Mesenchymal stem cell (in vitro differentiated cells and primary cell): ENCODE results near the gene SLC5A10.
A peak's percentile ranks its signal among the peaks of the same experiment; 100 is the strongest.

Experiments
- DNase-seq: peaks from one replicate; pipeline ENCODE4 v3.0.0-alpha.2; 2013
- H2AFZ ChIP-seq: one replicate; pipeline ENCODE4 v1.6.1; 2013; ENCODE audit warnings: low read depth, mild to moderate bottlenecking, control low read depth, inconsistent platforms, low read length, moderate library complexity
- H2AK5ac ChIP-seq: 2 replicates; pipeline ENCODE4 v1.6.1; 2013; ENCODE audit warnings: low read length, moderate library complexity, mild to moderate bottlenecking, inconsistent platforms; ENCODE audit not compliant: severe bottlenecking
- H2BK120ac ChIP-seq: one replicate; pipeline ENCODE4 v1.6.1; 2013; ENCODE audit warnings: low read depth, mild to moderate bottlenecking, inconsistent platforms, low read length, moderate library complexity
- H2BK12ac ChIP-seq, 2 experiments: one replicate each; pipeline ENCODE4 v1.6.1; 2013; ENCODE audit warnings: inconsistent platforms in 2 of 2, low read length in 2 of 2, mild to moderate bottlenecking in 2 of 2, moderate library complexity in 2 of 2, control low read depth in 1 of 2
- H2BK15ac ChIP-seq: one replicate; pipeline ENCODE4 v1.6.1; 2013; ENCODE audit warnings: mild to moderate bottlenecking, low read depth, inconsistent platforms; ENCODE audit not compliant: poor library complexity, severe bottlenecking
- H2BK5ac ChIP-seq: 2 replicates; pipeline ENCODE4 v1.6.1; 2013; ENCODE audit warnings: low read depth, mild to moderate bottlenecking, low read length, control low read depth, inconsistent platforms; ENCODE audit not compliant: poor library complexity, severe bottlenecking
- H3K14ac ChIP-seq, 2 experiments: one replicate each; pipeline ENCODE4 v1.6.1; 2013; ENCODE audit warnings: inconsistent platforms in 2 of 2, low read length in 2 of 2, control low read depth in 1 of 2, mild to moderate bottlenecking in 1 of 2, moderate library complexity in 1 of 2
- H3K18ac ChIP-seq, 2 experiments: one replicate each; pipeline ENCODE4 v1.6.1; 2013; ENCODE audit warnings: inconsistent platforms in 2 of 2, low read length in 2 of 2, control low read depth in 1 of 2, low read depth in 1 of 2, mild to moderate bottlenecking in 1 of 2
- H3K23ac ChIP-seq, 2 experiments: one replicate each; pipeline ENCODE4 v1.6.1; 2013; ENCODE audit warnings: inconsistent platforms in 2 of 2, low read length in 2 of 2, mild to moderate bottlenecking in 2 of 2, moderate library complexity in 2 of 2, control low read depth in 1 of 2
- H3K27ac ChIP-seq: 2 replicates; pipeline ENCODE4 v1.5.1; 2013; ENCODE audit warnings: mild to moderate bottlenecking, moderate library complexity, low read length, control low read depth, inconsistent platforms; ENCODE audit not compliant: poor library complexity, severe bottlenecking
- H3K27me3 ChIP-seq, 2 experiments: 2 replicates each; pipeline versions ENCODE4 v1.6.1 to v1.7.0; 2013; ENCODE audit warnings: low read length in 2 of 2, mild to moderate bottlenecking in 2 of 2, moderate library complexity in 2 of 2, control low read depth in 1 of 2, inconsistent platforms in 1 of 2; ENCODE audit not compliant: control insufficient read depth in 1 of 2, insufficient read depth in 1 of 2
- H3K36me3 ChIP-seq, 2 experiments: 2 replicates each; pipeline versions ENCODE4 v1.6.1 to v1.7.0; 2013; ENCODE audit warnings: low read length in 2 of 2, control low read depth in 1 of 2, inconsistent platforms in 1 of 2, low read depth in 1 of 2, mild to moderate bottlenecking in 1 of 2; ENCODE audit not compliant: insufficient read depth in 2 of 2, control insufficient read depth in 1 of 2
- H3K4ac ChIP-seq, 2 experiments: one replicate each; pipeline ENCODE4 v1.6.1; 2013; ENCODE audit warnings: inconsistent platforms in 2 of 2, low read length in 2 of 2, mild to moderate bottlenecking in 2 of 2, moderate library complexity in 2 of 2, control low read depth in 1 of 2, low read depth in 1 of 2
- H3K4me1 ChIP-seq: 2 replicates; pipeline ENCODE4 v1.6.1; 2013; ENCODE audit warnings: low read depth, low read length, control low read depth; ENCODE audit not compliant: control insufficient read depth, insufficient read depth
- H3K4me2 ChIP-seq: 2 replicates; pipeline ENCODE4 v1.6.1; 2013; ENCODE audit warnings: low read length, mild to moderate bottlenecking, inconsistent platforms; ENCODE audit not compliant: poor library complexity, severe bottlenecking
- H3K4me3 ChIP-seq, 2 experiments: 2 replicates each; pipeline versions ENCODE4 v1.5.1 to v1.7.0; 2013; ENCODE audit warnings: low read length in 2 of 2, mild to moderate bottlenecking in 2 of 2, control low read depth in 1 of 2, low read depth in 1 of 2; ENCODE audit not compliant: insufficient read depth in 1 of 2
- H3K79me1 ChIP-seq: replicated peaks from 2 replicates; pipeline ENCODE4 v1.6.1; 2013; ENCODE audit warnings: mild to moderate bottlenecking, control low read depth, low read length, inconsistent platforms; ENCODE audit not compliant: poor library complexity, severe bottlenecking
- H3K9ac ChIP-seq: 2 replicates; pipeline ENCODE4 v1.7.0; 2013; ENCODE audit warnings: mild to moderate bottlenecking, low read length, moderate library complexity
- H3K9me3 ChIP-seq: 2 replicates; pipeline ENCODE4 v1.7.0; 2013; ENCODE audit warnings: mild to moderate bottlenecking, low read length; ENCODE audit not compliant: control insufficient read depth
- H4K8ac ChIP-seq: one replicate; pipeline ENCODE4 v1.6.1; 2013; ENCODE audit warnings: inconsistent platforms, mild to moderate bottlenecking, low read length, moderate library complexity
- H4K91ac ChIP-seq: one replicate; pipeline ENCODE4 v1.6.1; 2013; ENCODE audit warnings: mild to moderate bottlenecking, low read length, inconsistent platforms
- WGBS: methylation state at CpG from one replicate; pipeline ENCODE4 v1.1.7; 2013; ENCODE audit warnings: mixed read lengths; 5-methylcytosine and 5-hydroxymethylcytosine counted together

The SLC5A10 gene

GRCh38 chr17:18990331-18990730, 38.4 kb downstream of the SLC5A10 start:
- H3K18ac ChIP-seq = no peak overlapping the region
- WGBS = 95% methylated on average over 6 of the region's 6 CpGs
- H3K27ac ChIP-seq = no peak overlapping the region
- no peak overlapping the region for H3K4me2 ChIP-seq
- H3K14ac ChIP-seq = peak overlapping the region in 1 of 2 experiments; percentile 30
- no peak overlapping the region for H3K4ac ChIP-seq
- H2BK15ac ChIP-seq = no peak overlapping the region
- no peak overlapping the region for H3K9ac ChIP-seq
- DNase-seq = no peak
- H2BK120ac ChIP-seq = no peak overlapping the region
- no peak overlapping the region for H3K23ac ChIP-seq
- no peak overlapping the region for H4K8ac ChIP-seq
- peaks cover 14 to 57% of the 10 kb centered on the region in 2 experiments for H3K36me3 ChIP-seq
- no peak overlapping the region for H2BK5ac ChIP-seq
- no peak overlapping the region for H2AFZ ChIP-seq
- H3K79me1 ChIP-seq = peaks cover 45% of the 10 kb centered on the region
- no peak overlapping the region for H2BK12ac ChIP-seq
- no peaks in the 10 kb centered on the region for H3K27me3 ChIP-seq
- peaks cover 4% of the 10 kb centered on the region for H3K9me3 ChIP-seq
- H3K4me1 ChIP-seq = peaks cover 8% of the 10 kb centered on the region
- H3K4me3 ChIP-seq = no peak overlapping the region
- H2AK5ac ChIP-seq = no peak overlapping the region
- no peak overlapping the region for H4K91ac ChIP-seq

GRCh38 chr17:18991531-18992315, 39.8 kb downstream of the SLC5A10 start:
- no peak overlapping the region for H3K27ac ChIP-seq
- no peak overlapping the region for H3K9ac ChIP-seq
- H2BK12ac ChIP-seq = no peak overlapping the region
- H4K91ac ChIP-seq = peak overlapping the region; percentile 46
- no peak overlapping the region for H2AK5ac ChIP-seq
- no peak overlapping the region for H3K23ac ChIP-seq
- no peak for DNase-seq
- peaks cover 6% of the 10 kb centered on the region for H3K9me3 ChIP-seq
- no peak overlapping the region for H3K4ac ChIP-seq
- no peak overlapping the region for H2BK120ac ChIP-seq
- H4K8ac ChIP-seq = no peak overlapping the region
- no peak overlapping the region for H3K4me2 ChIP-seq
- peaks cover 46% of the 10 kb centered on the region for H3K79me1 ChIP-seq
- no peak overlapping the region for H2AFZ ChIP-seq
- H3K14ac ChIP-seq = no peak overlapping the region
- H2BK15ac ChIP-seq = no peak overlapping the region
- H3K36me3 ChIP-seq = peaks cover 16 to 52% of the 10 kb centered on the region in 2 experiments
- peaks cover 8% of the 10 kb centered on the region for H3K4me1 ChIP-seq
- no peak overlapping the region for H2BK5ac ChIP-seq
- no peak overlapping the region for H3K4me3 ChIP-seq
- no peaks in the 10 kb centered on the region for H3K27me3 ChIP-seq
- H3K18ac ChIP-seq = no peak overlapping the region
- WGBS = 95% methylated on average over 15 of the region's 20 CpGs

- no peak overlapping the region for H3K4me3 ChIP-seq
- H4K8ac ChIP-seq = no peak overlapping the region
- no peak overlapping the region for H2BK5ac ChIP-seq
- 94% methylated on average over 22 of the region's 22 CpGs for WGBS
- H3K18ac ChIP-seq = no peak overlapping the region
- no peak overlapping the region for H3K4me2 ChIP-seq
- peaks cover 8% of the 10 kb centered on the region for H3K4me1 ChIP-seq
- H3K79me1 ChIP-seq = peaks cover 46% of the 10 kb centered on the region
- H3K9me3 ChIP-seq = peaks cover 6% of the 10 kb centered on the region
- H3K4ac ChIP-seq = no peak overlapping the region
- H2BK15ac ChIP-seq = no peak overlapping the region
- no peak for DNase-seq
- no peak overlapping the region for H2BK120ac ChIP-seq
- no peak overlapping the region for H3K14ac ChIP-seq
- H3K9ac ChIP-seq = no peak overlapping the region
- H3K27me3 ChIP-seq = no peaks in the 10 kb centered on the region
- no peak overlapping the region for H2BK12ac ChIP-seq
- H3K23ac ChIP-seq = no peak overlapping the region
- H2AFZ ChIP-seq = no peak overlapping the region
- peaks cover 16 to 51% of the 10 kb centered on the region in 2 experiments for H3K36me3 ChIP-seq
- H2AK5ac ChIP-seq = no peak overlapping the region
- H4K91ac ChIP-seq = no peak overlapping the region
- no peak overlapping the region for H3K27ac ChIP-seq
Observed at GRCh38 chr17:18992454-18993130, 40.6 kb downstream of the SLC5A10 start.

- peak overlapping the region in 1 of 2 experiments; percentile 8 for H2BK12ac ChIP-seq
- no peak overlapping the region for H3K4ac ChIP-seq
- 82% methylated on average over 16 of the region's 16 CpGs for WGBS
- no peak overlapping the region for H3K4me2 ChIP-seq
- H3K27ac ChIP-seq = no peak overlapping the region
- peaks cover 2% of the 10 kb centered on the region for H3K4me1 ChIP-seq
- H3K27me3 ChIP-seq = no peaks in the 10 kb centered on the region
- H2BK120ac ChIP-seq = no peak overlapping the region
- no peak overlapping the region for H3K9ac ChIP-seq
- peaks cover 54% of the 10 kb centered on the region for H3K79me1 ChIP-seq
- no peak overlapping the region for H2AFZ ChIP-seq
- no peak overlapping the region for H3K14ac ChIP-seq
- H2BK5ac ChIP-seq = no peak overlapping the region
- DNase-seq = peak; percentile 70
- H4K8ac ChIP-seq = no peak overlapping the region
- H3K18ac ChIP-seq = no peak overlapping the region
- H2AK5ac ChIP-seq = no peak overlapping the region
- H3K4me3 ChIP-seq = no peak overlapping the region
- peaks cover 6% of the 10 kb centered on the region for H3K9me3 ChIP-seq
- peaks cover 8 to 54% of the 10 kb centered on the region in 2 experiments for H3K36me3 ChIP-seq
- no peak overlapping the region for H3K23ac ChIP-seq
- no peak overlapping the region for H4K91ac ChIP-seq
- H2BK15ac ChIP-seq = no peak overlapping the region
Observed at GRCh38 chr17:18993905-18994526, 42.1 kb downstream of the SLC5A10 start.
